Endothelial cell of umbilical vein (primary cell): Measurements from ENCODE around the gene RAB21.

Experiments used
- CTCF ChIP-seq, 2 donors: IDR thresholded peaks; 1 replicate in 1 of 2; 2 replicates in 1 of 2; pipeline ENCODE4 v1.5.1; 2011; ENCODE audit warnings: low read length in 2 of 2, mild to moderate bottlenecking in 2 of 2, moderate library complexity in 2 of 2, control low read depth in 1 of 2, inconsistent platforms in 1 of 2, low read depth in 1 of 2; ENCODE audit not compliant: insufficient read depth in 1 of 2; ENCODE audit errors: extremely low read depth in 1 of 2
- EZH2 ChIP-seq: IDR thresholded peaks from 2 replicates; pipeline ENCODE4 v1.6.1; 2012; ENCODE audit warnings: borderline replicate concordance, low read depth, mild to moderate bottlenecking, moderate library complexity, low read length, inconsistent platforms; ENCODE audit not compliant: severe bottlenecking
- FOS ChIP-seq: IDR thresholded peaks from 2 replicates; pipeline ENCODE4 v1.6.1; 2011; ENCODE audit warnings: mild to moderate bottlenecking, low read length, moderate library complexity, borderline replicate concordance; ENCODE audit not compliant: insufficient read depth
- GATA2 ChIP-seq: IDR thresholded peaks from 2 replicates; pipeline ENCODE4 v1.7.0; 2011; ENCODE audit warnings: low read depth, mild to moderate bottlenecking, moderate library complexity, mixed read lengths, low read length; ENCODE audit not compliant: insufficient read length, insufficient read depth
- JUN ChIP-seq: IDR thresholded peaks from 2 replicates; pipeline ENCODE4 v1.6.1; 2011; ENCODE audit warnings: borderline replicate concordance, low read depth; ENCODE audit not compliant: insufficient read length, insufficient read depth
- MAX ChIP-seq: IDR thresholded peaks from 2 replicates; pipeline ENCODE4 v1.6.1; 2011; ENCODE audit not compliant: insufficient read depth, insufficient read length
- MYC ChIP-seq: IDR thresholded peaks from one replicate; pipeline ENCODE4 v1.6.1; 2011; ENCODE audit warnings: mild to moderate bottlenecking, low read depth, low read length
- POLR2A ChIP-seq: IDR thresholded peaks from 2 replicates; pipeline ENCODE4 v1.6.1; 2012; ENCODE audit warnings: low read depth, mild to moderate bottlenecking, control low read depth, low read length
- POLR2AphosphoS5 ChIP-seq: IDR thresholded peaks from 2 replicates; pipeline ENCODE4 v1.6.1; 2012; ENCODE audit warnings: low read depth, mild to moderate bottlenecking, control low read depth, low read length, moderate library complexity; ENCODE audit not compliant: insufficient read depth

GRCh38 chr12:71764587-71765321 is 10.1 kb downstream of the RAB21 start:
- TF ChIP-seq CTCF (IDR thresholded peaks at IDR 0.05; ENCODE audit: extremely low read depth in 1 of 2, insufficient read depth in 1 of 2, low read depth in 1 of 2, low read length in 2 of 2) = no peak
- TF ChIP-seq POLR2AphosphoS5 = no peak
- no peak for TF ChIP-seq JUN
- TF ChIP-seq POLR2A = no peak
- TF ChIP-seq MAX = no peak
- TF ChIP-seq EZH2 = no peak
- no peak for TF ChIP-seq MYC
- TF ChIP-seq FOS = no peak
- TF ChIP-seq GATA2 = no peak
